ENCODE data around the gene PAK5.
"Not testable (repeated sequence)": the region's sequence is repeated elsewhere in the genome, so short reads cannot be mapped to it uniquely, and the experiment has no call there.

Gene PAK5

GRCh38 chr20:9705722-9706476 is 133.0 kb downstream of the PAK5 start:
- intact Hi-C loops (cut with DNase I): no loop called here
- no peak for DNase-seq

- intact Hi-C loops (cut with DNase I): no loop called here
- DNase-seq: no peak
Observed at GRCh38 chr20:9699181-9699580, 139.7 kb downstream of the PAK5 start.

- DNase-seq: peak in 35 of 42 donors; percentile 7 to 76 (median 42)
- intact Hi-C loops (cut with DNase I): no loop called here
Observed at GRCh38 chr20:9689041-9689440, 149.8 kb downstream of the PAK5 start.

GRCh38 chr20:9686866-9687265 is 152.0 kb downstream of the PAK5 start:
- peak in 39 of 42 donors; percentile 10 to 86 (median 47) for DNase-seq
- intact Hi-C loops (cut with DNase I): no loop called here

GRCh38 chr20:9686455-9686854 is 152.4 kb downstream of the PAK5 start:
- no peak for DNase-seq
- intact Hi-C loops (cut with DNase I): no loop called here

GRCh38 chr20:9686001-9686400 is 152.9 kb downstream of the PAK5 start:
- DNase-seq: no peak
- intact Hi-C loops (cut with DNase I): no loop called here

GRCh38 chr20:9685011-9685410 is 153.9 kb downstream of the PAK5 start:
- DNase-seq: no peak
- intact Hi-C loops (cut with DNase I): no loop called here

GRCh38 chr20:9677100-9677623 is 161.7 kb downstream of the PAK5 start:
- DNase-seq: no peak
- intact Hi-C loops (cut with DNase I): no loop called here

GRCh38 chr20:9672981-9673380 is 165.9 kb downstream of the PAK5 start:
- intact Hi-C loops (cut with DNase I): no loop called here
- DNase-seq: no peak

GRCh38 chr20:9672027-9672426 is 166.8 kb downstream of the PAK5 start:
- intact Hi-C loops (cut with DNase I): no loop called here
- DNase-seq: no peak

- intact Hi-C loops (cut with DNase I): no loop called here
- no peak for DNase-seq
Observed at GRCh38 chr20:9668381-9668780, 170.5 kb downstream of the PAK5 start.

- intact Hi-C loops (cut with DNase I): no loop called here
- no peak for DNase-seq
Observed at GRCh38 chr20:9663423-9663822, 175.5 kb downstream of the PAK5 start.

- intact Hi-C loops (cut with DNase I): no loop called here
Observed at GRCh38 chr20:9660236-9660868, 178.5 kb downstream of the PAK5 start.

GRCh38 chr20:9647741-9648140 is 191.1 kb downstream of the PAK5 start:
- intact Hi-C loops (cut with DNase I): no loop called here
- DNase-seq: no peak

More at GRCh38 chr20:9660236-9660868, 178.5 kb downstream of the PAK5 start:
- no peak for DNase-seq

GRCh38 chr20:9646375-9646774 is 192.5 kb downstream of the PAK5 start:
- no peak for DNase-seq
- intact Hi-C loops (cut with DNase I): no loop called here

GRCh38 chr20:9642882-9643281 is 196.0 kb downstream of the PAK5 start:
- intact Hi-C loops (cut with DNase I): no loop called here
- no peak for DNase-seq

GRCh38 chr20:9641499-9642000 is 197.3 kb downstream of the PAK5 start:
- DNase-seq; intact Hi-C loops (cut with DNase I): not testable (repeated sequence)

- DNase-seq: no peak
- intact Hi-C loops (cut with DNase I): no loop called here
Observed at GRCh38 chr20:9637889-9638288, 201.0 kb downstream of the PAK5 start.

GRCh38 chr20:9635750-9636149 is 203.1 kb downstream of the PAK5 start:
- DNase-seq: no peak
- intact Hi-C loops (cut with DNase I): no loop called here

- intact Hi-C loops (cut with DNase I): no loop called here
- DNase-seq: no peak
Observed at GRCh38 chr20:9634327-9634726, 204.5 kb downstream of the PAK5 start.

Data from head of caudate nucleus (tissue), 42 donors.